HCT116 (cell line): ENCODE results near the gene SUMO3.

ENCODE experiments used
- CEBPB ChIP-seq: IDR thresholded peaks from 2 replicates; pipeline ENCODE4 v1.6.1; 2012; ENCODE audit warnings: low read depth
- EZH2 ChIP-seq: fragments of 200-600 bp; sonication (generic); IDR thresholded peaks from 2 replicates; pipeline ENCODE4 v1.6.1; 2017; ENCODE audit warnings: antibody characterized with exemption, mixed run types
- POLR2A ChIP-seq: IDR thresholded peaks from 2 replicates; pipeline ENCODE4 v1.7.0; 2011; ENCODE audit warnings: borderline replicate concordance; ENCODE audit not compliant: insufficient read depth, insufficient read length; ENCODE audit errors: extremely low read depth
- TF ChIP-seq, protein P1 (sequence below), 3 experiments: fragments of 200-600 bp in 1 of 3; sonication (generic) in 1 of 3; IDR thresholded peaks in 2 of 3; conservative IDR thresholded peaks in 1 of 3; 2 replicates each; pipeline ENCODE4 v1.5.1; 2012 to 2017; ENCODE audit warnings: low read depth in 2 of 3, low read length in 2 of 3, antibody characterized with exemption in 1 of 3, borderline replicate concordance in 1 of 3, control low read depth in 1 of 3, mild to moderate bottlenecking in 1 of 3, mixed read lengths in 1 of 3, mixed run types in 1 of 3, moderate library complexity in 1 of 3; ENCODE audit not compliant: insufficient read depth in 1 of 3
- TF ChIP-seq, protein P2 (sequence below): IDR thresholded peaks from 2 replicates; pipeline ENCODE4 v1.6.1; 2012

GRCh38 chr21:44846485-44847260 lies 28.8 kb upstream of the SUMO3 start:
- TF ChIP-seq POLR2A (no peak), EZH2 (no peak), CEBPB (no peak)
- TF ChIP-seq, protein P1, sequence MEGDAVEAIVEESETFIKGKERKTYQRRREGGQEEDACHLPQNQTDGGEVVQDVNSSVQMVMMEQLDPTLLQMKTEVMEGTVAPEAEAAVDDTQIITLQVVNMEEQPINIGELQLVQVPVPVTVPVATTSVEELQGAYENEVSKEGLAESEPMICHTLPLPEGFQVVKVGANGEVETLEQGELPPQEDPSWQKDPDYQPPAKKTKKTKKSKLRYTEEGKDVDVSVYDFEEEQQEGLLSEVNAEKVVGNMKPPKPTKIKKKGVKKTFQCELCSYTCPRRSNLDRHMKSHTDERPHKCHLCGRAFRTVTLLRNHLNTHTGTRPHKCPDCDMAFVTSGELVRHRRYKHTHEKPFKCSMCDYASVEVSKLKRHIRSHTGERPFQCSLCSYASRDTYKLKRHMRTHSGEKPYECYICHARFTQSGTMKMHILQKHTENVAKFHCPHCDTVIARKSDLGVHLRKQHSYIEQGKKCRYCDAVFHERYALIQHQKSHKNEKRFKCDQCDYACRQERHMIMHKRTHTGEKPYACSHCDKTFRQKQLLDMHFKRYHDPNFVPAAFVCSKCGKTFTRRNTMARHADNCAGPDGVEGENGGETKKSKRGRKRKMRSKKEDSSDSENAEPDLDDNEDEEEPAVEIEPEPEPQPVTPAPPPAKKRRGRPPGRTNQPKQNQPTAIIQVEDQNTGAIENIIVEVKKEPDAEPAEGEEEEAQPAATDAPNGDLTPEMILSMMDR (IDR thresholded peaks at IDR 0.05 in 2 of 3, conservative IDR thresholded peaks at IDR 0.05 in 1 of 3; ENCODE audit: borderline replicate concordance in 1 of 3, insufficient read depth in 1 of 3, low read depth in 2 of 3, low read length in 2 of 3): no peak
- TF ChIP-seq, protein P2, sequence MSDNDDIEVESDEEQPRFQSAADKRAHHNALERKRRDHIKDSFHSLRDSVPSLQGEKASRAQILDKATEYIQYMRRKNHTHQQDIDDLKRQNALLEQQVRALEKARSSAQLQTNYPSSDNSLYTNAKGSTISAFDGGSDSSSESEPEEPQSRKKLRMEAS: no peak
